SJSA1 (cell line): ENCODE measurements around the gene SERPINH1. TPM values are rescaled to one million over a fixed set of nuclear protein-coding genes. Genes with fewer than 3 reads are reported as not detected.

Experiments used
- DNase-seq, 2 experiments: peaks; one replicate each; pipeline ENCODE4 v3.0.0-alpha.2; 2015 to 2020; ENCODE audit warnings: low spot score in 2 of 2, low read depth in 1 of 2
- H3K27ac ChIP-seq: fragments of 250-450 bp; sonication (Bioruptor Pico); 2 replicates; pipeline ENCODE4 v1.5.1; 2020; ENCODE audit warnings: mild to moderate bottlenecking, moderate library complexity
- H3K27me3 ChIP-seq: fragments of 250-450 bp; sonication (Bioruptor Pico); replicated peaks from 2 replicates; pipeline ENCODE4 v1.5.1; 2020; ENCODE audit warnings: mild to moderate bottlenecking, moderate library complexity
- H3K36me3 ChIP-seq: fragments of 250-450 bp; sonication (Bioruptor Pico); 2 replicates; pipeline ENCODE4 v1.5.1; 2020; ENCODE audit warnings: mild to moderate bottlenecking
- H3K4me1 ChIP-seq: fragments of 250-450 bp; sonication (Bioruptor Pico); replicated peaks from 2 replicates; pipeline ENCODE4 v1.6.1; 2021; ENCODE audit warnings: mild to moderate bottlenecking
- H3K4me3 ChIP-seq: fragments of 250-450 bp; sonication (Bioruptor Pico); 2 replicates; pipeline ENCODE4 v1.5.1; 2020; ENCODE audit warnings: mild to moderate bottlenecking
- H3K9me3 ChIP-seq: fragments of 250-450 bp; sonication (Bioruptor Pico); replicated peaks from 2 replicates; pipeline ENCODE4 v1.5.1; 2020; ENCODE audit warnings: mild to moderate bottlenecking
- total RNA-seq: library from RNA; depleted of rRNA; stranded (reverse); fragments of >200 nt; shearing (Covaris generic); gene quantifications from 2 replicates; pipeline ENCODE4 v1.2.3, GENCODE V29; 2014

The SERPINH1 gene
- total RNA-seq, 1 experiment from 2014 or later = 638 TPM

- H3K27me3 ChIP-seq = no peaks in the 10 kb centered on the region
- DNase-seq = no peak
- H3K9me3 ChIP-seq = no peaks in the 10 kb centered on the region
- no peak overlapping the region for H3K4me3 ChIP-seq
- H3K4me1 ChIP-seq = peaks cover 39% of the 10 kb centered on the region
- H3K36me3 ChIP-seq = no peaks in the 10 kb centered on the region
- H3K27ac ChIP-seq = no peak overlapping the region
Measured at GRCh38 chr11:75555079-75555811, 6.8 kb upstream of the SERPINH1 start.

GRCh38 chr11:75556275-75556674 lies 5.8 kb upstream of the SERPINH1 start:
- no peak for DNase-seq
- H3K36me3 ChIP-seq = no peaks in the 10 kb centered on the region
- H3K4me1 ChIP-seq = peaks cover 39% of the 10 kb centered on the region
- H3K4me3 ChIP-seq = no peak overlapping the region
- no peaks in the 10 kb centered on the region for H3K27me3 ChIP-seq
- H3K9me3 ChIP-seq = no peaks in the 10 kb centered on the region
- no peak overlapping the region for H3K27ac ChIP-seq

GRCh38 chr11:75557666-75558494 lies 4.2 kb upstream of the SERPINH1 start:
- no peak overlapping the region for H3K4me3 ChIP-seq

GRCh38 chr11:75558939-75559843 lies 2.9 kb upstream of the SERPINH1 start:
- peaks cover 39% of the 10 kb centered on the region for H3K4me1 ChIP-seq
- H3K4me3 ChIP-seq = no peak overlapping the region
- peak in 1 of 2 experiments; percentile 60 for DNase-seq
- no peaks in the 10 kb centered on the region for H3K9me3 ChIP-seq
- peaks cover 21% of the 10 kb centered on the region for H3K36me3 ChIP-seq
- no peaks in the 10 kb centered on the region for H3K27me3 ChIP-seq
- peak overlapping the region; percentile 59 for H3K27ac ChIP-seq

More at GRCh38 chr11:75557666-75558494, 4.2 kb upstream of the SERPINH1 start:
- Histone ChIP-seq H3K9me3 (no peaks in the 10 kb centered on the region), H3K4me1 (peaks cover 45% of the 10 kb centered on the region), H3K36me3 (peaks cover 8% of the 10 kb centered on the region), H3K27me3 (no peaks in the 10 kb centered on the region), H3K27ac (peak overlapping the region; percentile 59)
- peak; percentile 45 to 61 for DNase-seq

GRCh38 chr11:75560644-75561043 lies 1.4 kb upstream of the SERPINH1 start:
- no peaks in the 10 kb centered on the region for H3K9me3 ChIP-seq
- no peak overlapping the region for H3K4me3 ChIP-seq
- no peaks in the 10 kb centered on the region for H3K27me3 ChIP-seq
- H3K36me3 ChIP-seq = peaks cover 33% of the 10 kb centered on the region
- peaks cover 46% of the 10 kb centered on the region for H3K4me1 ChIP-seq
- H3K27ac ChIP-seq = no peak overlapping the region
- DNase-seq = no peak

- Histone ChIP-seq H3K27ac (peak overlapping the region; percentile 94), H3K4me1 (peaks cover 53% of the 10 kb centered on the region), H3K36me3 (peaks cover 42% of the 10 kb centered on the region), H3K4me3 (peak overlapping the region; percentile 78), H3K27me3 (no peaks in the 10 kb centered on the region), H3K9me3 (no peaks in the 10 kb centered on the region)
- DNase-seq = no peak
Measured at GRCh38 chr11:75561426-75562047, 516 bp upstream of the SERPINH1 start.

GRCh38 chr11:75562836-75563484 lies 907 bp downstream of the SERPINH1 start:
- peak overlapping the region; percentile 78 for H3K4me3 ChIP-seq
- H3K27me3 ChIP-seq = no peaks in the 10 kb centered on the region
- peaks cover 50% of the 10 kb centered on the region for H3K4me1 ChIP-seq
- peak overlapping the region; percentile 94 for H3K27ac ChIP-seq
- H3K36me3 ChIP-seq = peaks cover 56% of the 10 kb centered on the region
- DNase-seq = peak; percentile 50 to 73
- H3K9me3 ChIP-seq = no peaks in the 10 kb centered on the region

GRCh38 chr11:75563501-75563977 lies 1.5 kb downstream of the SERPINH1 start:
- Histone ChIP-seq H3K4me1 (peaks cover 44% of the 10 kb centered on the region), H3K27ac (peak overlapping the region; percentile 94), H3K9me3 (no peaks in the 10 kb centered on the region), H3K4me3 (peak overlapping the region; percentile 78), H3K27me3 (no peaks in the 10 kb centered on the region), H3K36me3 (peaks cover 62% of the 10 kb centered on the region)
- no peak for DNase-seq

GRCh38 chr11:75563978-75564552 lies 2.0 kb downstream of the SERPINH1 start:
- H3K27me3 ChIP-seq = no peaks in the 10 kb centered on the region
- H3K9me3 ChIP-seq = no peaks in the 10 kb centered on the region
- H3K4me3 ChIP-seq = peak overlapping the region; percentile 78
- peaks cover 39% of the 10 kb centered on the region for H3K4me1 ChIP-seq
- peaks cover 67% of the 10 kb centered on the region for H3K36me3 ChIP-seq
- peak; percentile 57 to 77 for DNase-seq
- H3K27ac ChIP-seq = peak overlapping the region; percentile 94

GRCh38 chr11:75565221-75565814 lies 3.3 kb downstream of the SERPINH1 start:
- peaks cover 79% of the 10 kb centered on the region for H3K36me3 ChIP-seq
- DNase-seq = peak; percentile 79 to 82
- peak overlapping the region; percentile 64 for H3K27ac ChIP-seq
- no peaks in the 10 kb centered on the region for H3K27me3 ChIP-seq
- no peaks in the 10 kb centered on the region for H3K9me3 ChIP-seq
- peak overlapping the region; percentile 7; the same call in 1 of the 2 replicates for H3K4me3 ChIP-seq
- H3K4me1 ChIP-seq = peaks cover 32% of the 10 kb centered on the region

- Histone ChIP-seq H3K9me3 (no peaks in the 10 kb centered on the region), H3K27me3 (no peaks in the 10 kb centered on the region), H3K27ac (peak overlapping the region; percentile 64), H3K4me1 (peaks cover 32% of the 10 kb centered on the region), H3K4me3 (0 out of 2 replicates have a peak overlapping the region, but pooled peaks have one; percentile 7), H3K36me3 (peaks cover 88% of the 10 kb centered on the region)
- DNase-seq = no peak
Measured at GRCh38 chr11:75565916-75566762, 4.1 kb downstream of the SERPINH1 start.
